ENCODE data around the gene MRPL11. TPM values are rescaled to one million over a fixed set of nuclear protein-coding genes. Genes with fewer than 3 reads are reported as not detected.

The MRPL11 gene
- total RNA-seq (2021) (138 and 140 TPM in 2 replicates), Bru-seq, nascent RNA (percentile 80 among the genes with signal in this experiment), BruChase-seq, experiment 1, labeled RNA remaining after a 2-hour chase (percentile 77 among the genes with signal in this experiment), BruChase-seq, experiment 2, labeled RNA remaining after a 6-hour chase (percentile 95 among the genes with signal in this experiment)
- long read RNA-seq, transcript MRPL11-203 (5 exons, 1,527 nt), result minor isoform, 26 of 190 reads
- long read RNA-seq, transcript MRPL11-201 (5 exons, 1,605 nt), result major isoform, 126 of 190 reads
- long read RNA-seq, partial matches to known transcripts, result 8 of 190 reads
- long read RNA-seq, other reads (novel, unspliced or antisense), result 27 of 190 reads

- Histone ChIP-seq H3K79me2 (ENCODE audit: low read depth) (peaks cover 17% of the 10 kb centered on the region), H3F3A (ENCODE audit: insufficient read depth, low read depth) (peaks cover under 1% of the 10 kb centered on the region; the same call in 1 of the 2 replicates), H3K27me3 (ENCODE audit: insufficient read depth, low read depth) (no peaks in the 10 kb centered on the region), H3K4me1 (replicated peaks; ENCODE audit: insufficient read depth) (peaks cover 12% of the 10 kb centered on the region), H3K4me3 (peak within 1 kb of the TSS; percentile 71), H3K36me3 (ENCODE audit: low read depth) (peaks cover 12% of the 10 kb centered on the region; the same call in 1 of the 2 replicates), H3K9me2 (ENCODE audit: insufficient read depth) (no peaks in the 10 kb centered on the region), H2AFZ (peak within 1 kb of the TSS; percentile 92), H4K20me1 (ENCODE audit: insufficient read depth) (no peaks in the 10 kb centered on the region), H3K4me2 (peak within 1 kb of the TSS; percentile 81), H3K9me3 (ENCODE audit: insufficient read depth, low read depth) (no peaks in the 10 kb centered on the region; the same call in 1 of the 2 replicates), H3K27ac (peak within 1 kb of the TSS; percentile 58)
- ChIA-PET CTCF (interaction anchor here (0.6 to 1.4 kb wide), 10 partner anchors 16 to 239 kb away, joined by 3 to 19 read pairs (median 4); partner anchors contain the start of genes PELI3, RBM4, RBM4B and RIN1), POLR2A (ENCODE audit: unreplicated experiment) (interaction anchor here (0.6 to 1.1 kb wide), 3 partner anchors 28 to 1590 kb away, joined by 10 to 24 read pairs (median 13); partner anchors contain the start of genes PELI3 and YIF1A)
- intact Hi-C loops (cut with micrococcal nuclease; ENCODE audit: unreplicated experiment), result loop anchor here (1.0 to 2.0 kb wide), 3 partner anchors 28 to 240 kb away; partner anchors contain the start of genes DPP3 and PELI3
- TF ChIP-seq EZH2 (IDR thresholded peaks at IDR 0.05; ENCODE audit: low read depth), result no peak
- peak; percentile 78 for TF ChIP-seq CTCF (conservative IDR thresholded peaks at IDR 0.05)
- BruUV-seq (replicated peaks), result TSS peak; percentile 75
- DNase-seq, result peak; percentile 91
These were observed at the start of gene MRPL11 for GRCh38 chr11:66438504-66439466. Gene MRPL11 (minus strand): TSS chr11:66438848. CDS start chr11:66438754, 94 bp downstream.

- H3F3A ChIP-seq (ENCODE audit: insufficient read depth, low read depth), result peaks cover 6% of the 10 kb centered on the region; the same call in 1 of the 2 replicates
- peaks cover 7% of the 10 kb centered on the region for H3K4me1 ChIP-seq (replicated peaks; ENCODE audit: insufficient read depth)
- no peaks in the 10 kb centered on the region for H3K27me3 ChIP-seq (ENCODE audit: insufficient read depth, low read depth)
- no peak overlapping the region for H3K4me2 ChIP-seq
- TF ChIP-seq CTCF (conservative IDR thresholded peaks at IDR 0.05) (no peak), EZH2 (IDR thresholded peaks at IDR 0.05; ENCODE audit: low read depth) (no peak)
- no peak for DNase-seq
- no peaks in the 10 kb centered on the region for H3K9me3 ChIP-seq (ENCODE audit: insufficient read depth, low read depth)
- 0 out of 2 replicates have a peak, but pooled peaks cover 7% of the 10 kb centered on the region for H3K36me3 ChIP-seq (ENCODE audit: low read depth)
- no TSS peak for BruUV-seq (replicated peaks)
- ChIA-PET POLR2A (ENCODE audit: unreplicated experiment) (interaction anchor here (0.6 kb wide), 1 partner anchor 107 kb away, joined by 11 read pairs; no protein-coding TSS in a partner anchor), CTCF (no interaction called here)
- no peak overlapping the region for H3K4me3 ChIP-seq
- intact Hi-C loops (cut with micrococcal nuclease; ENCODE audit: unreplicated experiment), result loop anchor here (5.0 kb wide), 1 partner anchor 547 kb away; no protein-coding TSS in a partner anchor
- no peak overlapping the region for H3K27ac ChIP-seq
- peaks cover 6% of the 10 kb centered on the region; the same call in 1 of the 2 replicates for H4K20me1 ChIP-seq (ENCODE audit: insufficient read depth)
- peaks cover 11% of the 10 kb centered on the region for H3K79me2 ChIP-seq (ENCODE audit: low read depth)
- no peaks in the 10 kb centered on the region for H3K9me2 ChIP-seq (ENCODE audit: insufficient read depth)
- no peak overlapping the region for H2AFZ ChIP-seq
These were observed 46.2 kb upstream of the MRPL11 start for GRCh38 chr11:66484806-66485380.

Data from PC-9 (cell line).